Smooth muscle cell (in vitro differentiated cells): Measurements from ENCODE around the gene PSMC5. TPM values are rescaled to one million over a fixed set of nuclear protein-coding genes. Genes with fewer than 3 reads are reported as not detected.
A peak's percentile ranks its signal among the peaks of the same experiment; 100 is the strongest.
"Not testable (repeated sequence)": the region's sequence is repeated elsewhere in the genome, so short reads cannot be mapped to it uniquely, and the experiment has no call there.

Experiments
- DNase-seq: peaks from one replicate; lab custom pipeline; 2025; ENCODE audit not compliant: unreplicated experiment; lab: John Stamatoyannopoulos, UW
- H2AFZ ChIP-seq: fragments of 200-600 bp; sonication (generic); 2 replicates; pipeline ENCODE4 v1.6.0; 2016; ENCODE audit warnings: antibody characterized with exemption, low read depth, mild to moderate bottlenecking
- H3F3A ChIP-seq: fragments of 200-600 bp; sonication (generic); 2 replicates; pipeline ENCODE4 v1.6.0; 2017; ENCODE audit warnings: antibody characterized with exemption, low read depth
- H3K27ac ChIP-seq: fragments of 200-600 bp; sonication (generic); 2 replicates; pipeline ENCODE4 v1.5.1; 2016; ENCODE audit warnings: low read depth, mild to moderate bottlenecking
- H3K27me3 ChIP-seq: fragments of 200-600 bp; sonication (generic); 2 replicates; pipeline ENCODE4 v1.6.1; 2016; ENCODE audit warnings: low read depth, mild to moderate bottlenecking
- H3K36me3 ChIP-seq: fragments of 200-600 bp; sonication (generic); 2 replicates; pipeline ENCODE4 v1.5.1; 2016; ENCODE audit warnings: low read depth
- H3K4me1 ChIP-seq: fragments of 200-600 bp; sonication (generic); 2 replicates; pipeline ENCODE4 v1.5.1; 2016; ENCODE audit warnings: low read depth
- H3K4me2 ChIP-seq: fragments of 200-600 bp; sonication (generic); 2 replicates; pipeline ENCODE4 v1.6.0; 2016; ENCODE audit warnings: mild to moderate bottlenecking
- H3K4me3 ChIP-seq: fragments of 200-600 bp; sonication (generic); 2 replicates; pipeline ENCODE4 v1.5.1; 2016; ENCODE audit warnings: mild to moderate bottlenecking
- H3K79me2 ChIP-seq: fragments of 200-600 bp; sonication (generic); 2 replicates; pipeline ENCODE4 v1.6.0; 2016; ENCODE audit warnings: low read depth, mild to moderate bottlenecking
- H3K9ac ChIP-seq: fragments of 200-600 bp; sonication (generic); 2 replicates; pipeline ENCODE4 v1.6.0; 2016; ENCODE audit warnings: low read depth
- H3K9me3 ChIP-seq: fragments of 200-600 bp; sonication (generic); replicated peaks from 2 replicates; pipeline ENCODE4 v1.5.1; 2016; ENCODE audit warnings: low read depth
- H4K20me1 ChIP-seq: fragments of 200-600 bp; sonication (generic); 2 replicates; pipeline ENCODE4 v1.6.0; 2016; ENCODE audit warnings: low read depth
- WGBS: methylation state at CpG from one replicate; pipeline ENCODE4 v1.1.7; 2016; ENCODE audit warnings: low lambda C conversion rate; 5-methylcytosine and 5-hydroxymethylcytosine counted together
- polyA plus RNA-seq: library from polyadenylated mRNA; unstranded; fragments of >200 nt; fragmentation: Nextera tagmentation; extraction: Ambion mirVana; gene quantifications from 2 replicates; pipeline ENCODE4 v1.2.1, GENCODE V29; 2016
- total RNA-seq: library from RNA; depleted of rRNA; stranded (reverse); fragments of >200 nt; gene quantifications from 2 replicates; pipeline ENCODE4 v1.2.3, GENCODE V29; 2014
- TF ChIP-seq, protein P1 (sequence below): fragments of 200-600 bp; sonication (generic); IDR thresholded peaks from 2 replicates; pipeline ENCODE4 v1.5.1; 2017; ENCODE audit warnings: borderline replicate concordance, mild to moderate bottlenecking, antibody characterized with exemption; ENCODE audit not compliant: insufficient read depth, poor library complexity, severe bottlenecking

PSMC5 gene
- total and polyA plus RNA-seq, 2 experiments from 2014 or later, result 46.2 to 132 TPM

DNA sequence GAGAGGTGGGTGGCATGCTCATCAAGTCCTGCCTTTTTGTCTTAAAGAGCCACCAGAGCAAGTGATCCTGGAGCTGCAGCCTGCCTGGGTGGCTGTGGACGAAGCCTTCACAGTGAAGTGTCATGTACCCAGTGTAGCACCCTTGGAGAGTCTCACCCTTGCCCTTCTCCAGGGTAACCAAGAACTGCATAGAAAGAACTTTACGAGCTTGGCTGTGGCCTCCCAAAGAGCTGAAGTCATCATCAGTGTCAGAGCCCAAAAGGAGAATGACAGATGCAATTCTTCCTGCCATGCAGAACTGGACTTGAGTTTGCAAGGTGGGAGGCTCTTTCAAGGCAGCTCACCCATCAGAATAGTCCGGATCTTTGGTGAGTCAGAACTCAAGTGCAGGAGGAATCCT lies 32.0 kb downstream of the PSMC5 start:
- H3K9me3 ChIP-seq, result no peaks in the 10 kb centered on the region
- H3K4me2 ChIP-seq, result no peak overlapping the region
- H2AFZ ChIP-seq, result no peak overlapping the region
- H3K4me1 ChIP-seq, result no peaks in the 10 kb centered on the region
- H3K9ac ChIP-seq, result no peak overlapping the region
- H4K20me1 ChIP-seq, result no peaks in the 10 kb centered on the region
- no peak for DNase-seq
- no peaks in the 10 kb centered on the region for H3K36me3 ChIP-seq
- no peak overlapping the region for H3K27ac ChIP-seq
- no peaks in the 10 kb centered on the region for H3F3A ChIP-seq
- H3K4me3 ChIP-seq, result no peak overlapping the region
- peaks cover 4% of the 10 kb centered on the region for H3K27me3 ChIP-seq
- H3K79me2 ChIP-seq, result no peaks in the 10 kb centered on the region
- 75% methylated on average over 3 of the region's 3 CpGs for WGBS
- TF ChIP-seq, protein P1, sequence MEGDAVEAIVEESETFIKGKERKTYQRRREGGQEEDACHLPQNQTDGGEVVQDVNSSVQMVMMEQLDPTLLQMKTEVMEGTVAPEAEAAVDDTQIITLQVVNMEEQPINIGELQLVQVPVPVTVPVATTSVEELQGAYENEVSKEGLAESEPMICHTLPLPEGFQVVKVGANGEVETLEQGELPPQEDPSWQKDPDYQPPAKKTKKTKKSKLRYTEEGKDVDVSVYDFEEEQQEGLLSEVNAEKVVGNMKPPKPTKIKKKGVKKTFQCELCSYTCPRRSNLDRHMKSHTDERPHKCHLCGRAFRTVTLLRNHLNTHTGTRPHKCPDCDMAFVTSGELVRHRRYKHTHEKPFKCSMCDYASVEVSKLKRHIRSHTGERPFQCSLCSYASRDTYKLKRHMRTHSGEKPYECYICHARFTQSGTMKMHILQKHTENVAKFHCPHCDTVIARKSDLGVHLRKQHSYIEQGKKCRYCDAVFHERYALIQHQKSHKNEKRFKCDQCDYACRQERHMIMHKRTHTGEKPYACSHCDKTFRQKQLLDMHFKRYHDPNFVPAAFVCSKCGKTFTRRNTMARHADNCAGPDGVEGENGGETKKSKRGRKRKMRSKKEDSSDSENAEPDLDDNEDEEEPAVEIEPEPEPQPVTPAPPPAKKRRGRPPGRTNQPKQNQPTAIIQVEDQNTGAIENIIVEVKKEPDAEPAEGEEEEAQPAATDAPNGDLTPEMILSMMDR, result no peak

DNA sequence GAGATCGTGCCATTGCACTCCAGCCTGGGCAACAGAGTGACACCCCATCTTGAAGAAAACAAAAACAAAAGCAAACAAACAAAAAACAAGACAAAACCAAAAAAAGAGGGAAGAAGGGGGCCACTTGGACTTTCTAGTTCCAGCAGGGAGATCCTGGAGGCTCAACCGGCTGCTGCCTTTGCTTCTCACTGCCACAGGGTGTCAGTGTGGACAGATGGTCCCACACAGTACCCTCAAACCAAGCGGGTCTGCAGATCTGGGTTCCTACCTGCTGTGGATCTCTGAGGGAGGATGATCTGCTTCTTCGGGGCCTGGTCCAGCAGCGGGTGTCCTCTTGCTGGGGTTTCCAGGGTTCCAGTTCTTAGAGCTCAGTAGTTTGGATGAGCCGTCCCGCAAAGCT lies 39.4 kb downstream of the PSMC5 start:
- not testable (repeated sequence) for H3K36me3 ChIP-seq, H3K4me1 ChIP-seq, H3K9me3 ChIP-seq, H3K4me2 ChIP-seq, H2AFZ ChIP-seq, H3K9ac ChIP-seq, H3K4me3 ChIP-seq, H3F3A ChIP-seq, DNase-seq, H3K79me2 ChIP-seq, H4K20me1 ChIP-seq, H3K27ac ChIP-seq, H3K27me3 ChIP-seq
- 75% methylated on average over 5 of the region's 7 CpGs for WGBS

DNA sequence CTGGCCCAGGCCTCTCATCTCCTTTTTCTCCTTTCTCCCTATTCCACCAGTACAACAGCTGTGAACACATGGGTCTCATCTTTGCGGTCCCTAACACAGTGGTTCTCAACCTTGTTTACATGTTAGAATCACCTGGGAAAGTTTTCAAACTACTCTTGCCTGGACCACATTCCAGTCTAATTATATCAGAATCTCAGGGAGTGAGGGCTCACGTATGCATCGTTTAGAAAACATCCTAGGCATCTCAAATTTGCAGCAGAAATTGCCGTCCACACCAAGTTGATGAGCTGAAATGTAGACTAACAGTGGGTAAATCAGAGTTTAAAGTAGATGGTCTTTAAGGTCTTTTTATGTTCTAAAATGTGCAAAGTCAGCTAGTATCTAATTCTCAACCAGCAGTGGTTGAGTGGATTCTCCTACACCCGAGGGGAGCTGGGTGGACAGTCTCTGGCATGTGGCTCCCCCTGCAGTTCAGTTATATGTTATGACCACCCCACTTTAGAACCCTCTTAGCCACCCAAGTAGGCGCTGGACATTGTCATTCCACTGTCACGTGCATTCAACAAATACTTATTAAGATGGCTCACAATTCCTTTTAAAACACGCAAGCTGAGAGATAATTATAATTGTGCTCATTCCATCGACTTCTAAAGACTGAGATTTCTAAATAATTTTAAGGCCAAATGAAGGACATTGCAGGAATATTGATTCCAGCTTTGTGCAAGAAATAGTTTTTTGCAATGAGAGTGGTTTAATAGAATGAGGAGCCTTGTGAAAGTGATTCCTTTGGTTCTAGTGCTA lies 42.5 kb downstream of the PSMC5 start:
- H3K79me2 ChIP-seq, H3K27ac ChIP-seq, H3K4me3 ChIP-seq, H3K27me3 ChIP-seq, H4K20me1 ChIP-seq, DNase-seq, H3K4me2 ChIP-seq, H3K4me1 ChIP-seq, H2AFZ ChIP-seq, H3K9ac ChIP-seq, H3F3A ChIP-seq, H3K36me3 ChIP-seq, H3K9me3 ChIP-seq: not testable (repeated sequence)
- TF ChIP-seq, protein P1, result peak; percentile 29
- 39% methylated on average over 9 of the region's 9 CpGs for WGBS

DNA sequence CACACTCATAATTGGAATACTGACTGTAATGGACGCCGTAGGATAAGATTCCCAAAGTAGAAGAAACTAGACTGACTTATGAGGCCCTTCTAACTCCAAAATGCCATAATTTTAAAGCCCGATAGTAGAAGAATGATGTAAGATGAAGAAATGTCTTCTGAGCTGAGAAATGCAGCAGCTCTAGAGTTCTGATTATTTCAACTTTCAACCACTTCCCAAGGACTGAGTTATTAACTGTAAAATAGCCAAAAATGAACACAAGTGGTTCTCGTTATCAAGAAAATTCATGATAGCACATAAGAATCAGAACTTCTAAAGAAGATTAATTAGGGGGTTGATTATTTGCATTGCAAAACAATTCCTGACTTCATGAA lies 43.0 kb downstream of the PSMC5 start:
- H3K9ac ChIP-seq, H3K27ac ChIP-seq, H3K4me2 ChIP-seq, H4K20me1 ChIP-seq, H3F3A ChIP-seq, H3K4me1 ChIP-seq, H3K9me3 ChIP-seq, H3K79me2 ChIP-seq, H2AFZ ChIP-seq, H3K4me3 ChIP-seq, H3K27me3 ChIP-seq, DNase-seq, H3K36me3 ChIP-seq: not testable (repeated sequence)
- 84% methylated on average over 4 of the region's 4 CpGs for WGBS

DNA sequence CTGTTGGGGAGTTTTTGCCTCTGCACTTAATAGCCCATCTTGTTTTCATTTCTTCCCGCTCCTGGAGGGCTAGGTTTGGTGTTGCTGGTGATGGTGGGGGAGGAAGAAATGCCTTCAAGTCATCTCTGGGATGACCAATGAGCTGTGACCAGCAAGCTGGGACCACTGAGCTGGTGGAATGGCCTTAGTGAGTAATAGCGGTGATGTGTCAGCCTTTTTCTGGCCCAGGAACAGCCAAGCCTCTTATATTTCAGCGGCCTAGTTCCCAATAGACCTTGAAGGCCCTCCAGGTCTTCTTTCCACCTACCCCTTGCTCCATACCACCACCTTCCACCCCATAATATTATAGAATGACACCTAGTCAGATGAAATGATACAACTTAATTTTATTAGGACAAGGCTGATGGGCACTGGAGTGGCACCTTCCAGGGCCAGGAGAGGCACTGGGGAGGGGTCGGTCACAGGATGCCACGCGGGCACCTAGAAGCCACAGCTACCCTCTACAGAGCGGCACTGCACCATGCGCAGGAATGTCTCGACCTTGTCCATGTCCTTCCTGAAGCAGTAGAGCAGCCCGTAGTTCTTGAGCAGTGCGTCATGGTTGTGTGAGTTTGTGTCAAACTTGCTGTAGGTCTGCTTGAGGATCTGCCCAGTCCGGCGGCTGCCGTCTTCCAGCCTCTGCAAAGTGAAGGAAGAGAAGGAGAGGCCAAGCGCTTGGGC lies 44.6 kb downstream of the PSMC5 start:
- not testable (repeated sequence) for H4K20me1 ChIP-seq, H3K4me1 ChIP-seq, H3K27me3 ChIP-seq, DNase-seq, H3K36me3 ChIP-seq, H3K4me3 ChIP-seq, H3K4me2 ChIP-seq, H3K79me2 ChIP-seq, H3K27ac ChIP-seq, H3F3A ChIP-seq, H3K9ac ChIP-seq, H2AFZ ChIP-seq, H3K9me3 ChIP-seq
- 95% methylated on average over 15 of the region's 15 CpGs for WGBS

DNA sequence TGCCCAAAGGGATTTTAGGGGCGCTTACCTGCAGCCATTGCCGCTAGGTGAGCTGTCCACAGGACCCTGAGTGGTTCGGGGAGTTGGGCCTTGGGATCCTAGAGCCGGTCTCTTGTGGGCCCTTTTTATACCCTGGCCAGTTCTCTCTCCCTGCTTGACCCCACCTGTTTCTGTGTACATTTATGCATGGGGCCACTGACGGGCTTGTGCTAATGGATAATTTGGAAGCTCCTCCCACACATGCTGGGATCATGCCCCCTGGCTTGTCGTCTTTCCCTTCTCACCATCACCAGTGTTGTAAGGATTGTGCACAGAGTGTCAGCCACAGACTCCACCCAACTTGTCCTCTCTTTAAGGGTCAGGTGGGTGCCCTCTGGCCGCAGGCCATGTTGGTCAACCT lies 46.3 kb downstream of the PSMC5 start, which contains the start of gene CSH2:
TSS of gene CSH2 (minus strand) at position 101 of the 400 bp plus-strand sequence. CDS start at position 38, 63 bp downstream.
- WGBS, result 90% methylated on average over 4 of the region's 7 CpGs
- not testable (repeated sequence) for H3F3A ChIP-seq, DNase-seq, H3K4me3 ChIP-seq, H3K9ac ChIP-seq, H3K4me2 ChIP-seq, H3K79me2 ChIP-seq, H3K9me3 ChIP-seq, H2AFZ ChIP-seq, H3K36me3 ChIP-seq, H3K27me3 ChIP-seq, H3K4me1 ChIP-seq, H4K20me1 ChIP-seq, H3K27ac ChIP-seq
